COLO668 (cell line): ENCODE results near the gene MAP3K9.
A peak's percentile ranks its signal among the peaks of the same experiment; 100 is the strongest.

Experiments used
- DNase-seq: peaks from one replicate; lab custom pipeline; 2025; ENCODE audit not compliant: unreplicated experiment; lab: John Stamatoyannopoulos, UW

MAP3K9 gene

GRCh38 chr14:70788898-70789297 is 20.4 kb downstream of the MAP3K9 start:
- DNase-seq, result no peak

- DNase-seq, result no peak
These were observed 23.8 kb downstream of the MAP3K9 start for GRCh38 chr14:70785556-70785955.

DNA sequence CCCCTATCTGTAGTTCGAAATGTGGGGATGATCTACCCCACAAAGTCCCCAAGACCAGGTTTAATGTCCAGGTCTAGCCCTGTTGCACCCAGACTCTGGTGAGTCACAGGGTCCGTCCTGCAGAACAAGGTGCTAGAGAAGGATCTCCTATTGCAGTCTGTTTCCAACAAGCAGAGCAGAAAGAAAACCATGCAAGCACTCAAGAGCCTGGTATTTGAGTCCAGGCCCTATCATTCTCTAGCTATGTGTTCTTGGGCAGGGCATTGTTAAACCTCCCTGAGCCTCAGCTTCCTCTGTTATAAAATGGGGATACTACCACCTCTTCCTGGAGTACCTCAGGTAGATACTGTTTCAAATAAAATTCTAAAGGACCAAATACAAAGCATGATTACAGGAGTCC is 24.4 kb downstream of the MAP3K9 start:
- no peak for DNase-seq

DNA sequence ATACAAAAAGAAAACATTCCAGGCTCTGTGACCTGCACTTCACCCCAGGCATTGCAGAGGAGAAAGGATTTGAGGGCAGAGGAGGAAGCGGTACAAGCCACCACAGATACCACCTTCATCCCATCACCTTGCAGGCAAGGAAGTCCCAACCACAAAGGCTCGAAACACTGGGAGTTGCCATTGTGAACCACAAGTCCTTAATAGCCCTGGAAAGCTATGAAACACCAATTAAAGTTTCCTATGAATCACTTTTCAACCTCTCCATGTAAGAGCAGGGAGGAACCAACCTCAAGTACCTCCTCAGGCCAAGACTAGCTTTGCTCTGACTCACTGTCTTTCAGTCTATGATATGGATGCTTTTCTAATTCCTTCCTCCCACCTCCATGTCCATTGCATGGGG is 27.0 kb downstream of the MAP3K9 start:
- no peak for DNase-seq

DNA sequence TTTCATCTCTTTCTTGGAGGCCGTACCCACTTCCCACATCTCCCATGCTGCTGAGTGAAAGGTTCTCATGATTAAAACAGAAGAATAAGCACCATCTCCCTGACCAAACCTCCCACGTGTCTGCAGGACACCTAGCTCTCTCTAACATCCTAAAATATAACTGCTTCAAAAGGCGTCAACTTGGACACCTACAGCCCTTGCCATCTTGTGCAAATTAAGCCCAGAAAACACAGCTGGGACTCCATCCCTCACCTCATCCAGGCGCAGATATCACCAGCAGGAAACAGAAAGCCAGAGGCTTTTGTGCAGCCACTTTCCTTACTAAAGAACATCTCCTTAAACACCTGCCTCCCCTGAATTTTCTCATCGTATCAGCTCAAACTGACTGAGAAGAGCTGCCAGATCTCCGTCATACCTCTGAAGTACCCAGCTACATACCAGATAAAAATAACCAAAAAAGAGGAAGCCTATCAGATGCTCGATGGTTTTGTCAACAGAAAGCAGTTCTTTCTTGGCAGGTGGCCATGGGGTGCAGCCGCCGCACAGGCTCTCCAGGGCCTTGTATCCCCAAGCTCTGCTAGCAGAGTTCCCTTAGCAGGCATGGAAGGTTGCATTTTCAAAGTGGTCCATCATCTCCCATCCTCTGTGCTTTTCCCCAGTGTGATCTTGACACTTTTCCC is 28.8 kb downstream of the MAP3K9 start:
- no peak for DNase-seq

GRCh38 chr14:70779667-70780066 is 29.6 kb downstream of the MAP3K9 start:
- DNase-seq, result no peak

DNA sequence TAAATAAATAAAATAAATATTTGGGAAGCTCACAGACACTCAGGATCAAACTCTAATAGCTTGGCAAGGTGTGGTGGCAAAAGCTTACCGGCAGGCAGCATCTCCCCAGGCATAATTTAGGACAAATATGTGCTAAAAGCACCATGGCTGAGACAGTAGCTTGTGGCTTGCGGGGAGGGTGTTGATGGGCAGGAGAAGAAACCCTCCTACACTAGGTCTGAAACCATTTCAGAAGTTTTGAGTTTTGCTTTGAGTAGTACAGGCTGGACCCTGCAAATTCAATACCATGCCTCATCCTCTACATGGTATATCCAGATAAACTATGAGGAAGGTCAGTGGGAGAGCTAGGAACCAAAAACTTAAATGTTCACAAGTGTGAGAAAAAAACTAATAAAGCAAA is 33.1 kb downstream of the MAP3K9 start:
- DNase-seq, result no peak

- no peak for DNase-seq
These were observed 36.0 kb downstream of the MAP3K9 start for GRCh38 chr14:70773182-70773862.

DNA sequence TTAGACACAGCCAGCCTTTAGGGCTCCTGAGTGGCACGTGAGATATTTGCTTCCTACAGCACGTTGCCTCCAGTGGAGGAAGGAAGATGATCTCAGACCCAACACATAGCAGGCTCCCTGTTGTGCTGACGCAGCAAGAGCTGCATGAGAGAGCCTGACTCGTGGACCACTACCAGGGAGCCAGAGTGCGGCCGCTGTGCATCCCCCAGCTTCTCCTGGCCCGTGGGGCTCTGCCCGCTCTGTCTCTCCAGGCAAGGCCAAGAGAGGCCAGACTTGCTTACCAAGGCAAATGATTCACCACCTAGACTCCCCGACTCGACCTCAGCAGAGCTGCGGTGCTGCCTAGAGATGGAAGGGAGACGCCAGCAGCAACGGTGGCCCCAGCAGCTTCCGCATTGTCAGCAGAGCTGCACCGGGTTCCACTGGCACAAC is 37.5 kb downstream of the MAP3K9 start:
- no peak for DNase-seq

GRCh38 chr14:70770490-70770889 is 38.8 kb downstream of the MAP3K9 start:
- no peak for DNase-seq

DNA sequence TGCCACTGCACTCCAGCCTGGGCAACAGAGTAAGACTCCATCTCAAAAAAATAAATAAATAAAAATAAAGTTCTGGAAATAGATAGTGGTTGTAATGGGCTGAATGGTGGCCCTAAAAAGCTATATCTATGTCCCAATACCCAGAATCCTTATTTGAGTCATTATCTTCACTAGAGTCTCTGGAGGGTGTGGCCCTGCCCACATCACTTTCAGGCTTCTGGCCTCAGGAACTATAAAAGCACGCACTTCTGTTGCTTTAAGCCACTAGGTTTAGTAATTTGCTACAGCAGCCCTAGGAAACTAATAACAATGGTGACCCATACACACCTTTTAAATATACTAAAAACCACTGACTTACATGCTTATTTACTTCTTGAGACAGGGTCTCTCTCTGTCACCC is 49.9 kb downstream of the MAP3K9 start:
- DNase-seq, result no peak

DNA sequence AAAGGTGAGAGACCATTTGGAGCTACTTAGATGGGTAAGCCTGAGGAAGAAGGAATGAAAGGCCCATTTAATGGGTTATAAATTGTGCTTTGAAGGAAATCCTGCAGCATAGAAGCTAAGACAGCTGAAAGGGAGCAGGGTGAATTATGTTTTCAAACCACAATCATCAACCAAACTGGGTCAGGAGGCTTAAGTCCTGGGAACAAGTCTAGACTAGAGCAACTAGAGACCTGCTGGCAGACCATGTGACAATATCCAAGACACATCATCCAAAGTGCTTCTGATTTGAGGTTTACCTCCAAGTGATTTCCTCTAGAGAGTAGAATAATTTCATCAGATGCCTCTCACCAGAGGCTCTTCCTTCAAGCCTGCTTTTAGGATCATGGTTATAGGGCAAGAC is 53.7 kb downstream of the MAP3K9 start:
- DNase-seq, result no peak

DNA sequence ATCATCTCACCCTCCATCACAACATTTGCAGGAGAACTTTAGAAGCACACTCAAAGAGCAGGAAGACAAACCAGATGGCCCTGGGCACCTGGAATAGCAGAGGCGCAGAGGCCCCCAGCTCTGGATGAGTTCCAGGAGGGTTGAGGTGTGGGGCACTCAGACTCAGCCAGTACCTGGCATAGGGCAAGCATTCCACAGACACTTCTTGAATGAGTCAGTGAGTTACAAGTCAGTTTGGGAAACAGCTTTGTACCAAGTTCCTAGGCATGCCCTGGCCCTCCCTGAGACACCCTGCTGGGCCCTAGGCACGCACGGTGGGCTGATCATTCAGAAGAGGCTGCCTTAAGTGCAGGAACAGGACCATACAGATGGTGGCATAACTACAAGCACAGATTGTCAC is 54.3 kb downstream of the MAP3K9 start:
- no peak for DNase-seq

DNA sequence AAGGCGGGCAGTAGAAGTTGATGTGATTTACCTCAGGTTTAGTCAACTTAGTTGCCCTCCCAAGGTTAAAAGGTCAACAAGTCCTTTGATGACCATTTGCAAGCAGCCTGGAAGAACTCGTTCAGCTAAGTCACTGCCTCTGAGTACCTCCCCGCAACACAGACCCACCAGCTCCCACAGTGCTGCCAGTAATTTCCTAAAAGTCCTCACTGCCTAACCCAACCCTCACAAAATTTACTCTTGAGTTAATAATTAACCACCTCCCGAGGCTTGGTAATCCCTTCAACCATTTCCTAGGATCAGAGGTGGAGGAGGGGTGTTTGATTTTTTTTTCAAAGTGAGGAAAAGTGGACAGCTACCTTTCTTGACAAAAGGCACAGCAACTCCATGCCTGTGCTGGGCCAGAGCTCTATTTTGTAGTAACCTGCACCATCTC is 55.8 kb downstream of the MAP3K9 start:
- peak; percentile 44 for DNase-seq

- no peak for DNase-seq
These were observed 60.9 kb downstream of the MAP3K9 start for GRCh38 chr14:70748422-70748821.

- DNase-seq, result no peak
These were observed 64.7 kb downstream of the MAP3K9 start for GRCh38 chr14:70744641-70745040.

DNA sequence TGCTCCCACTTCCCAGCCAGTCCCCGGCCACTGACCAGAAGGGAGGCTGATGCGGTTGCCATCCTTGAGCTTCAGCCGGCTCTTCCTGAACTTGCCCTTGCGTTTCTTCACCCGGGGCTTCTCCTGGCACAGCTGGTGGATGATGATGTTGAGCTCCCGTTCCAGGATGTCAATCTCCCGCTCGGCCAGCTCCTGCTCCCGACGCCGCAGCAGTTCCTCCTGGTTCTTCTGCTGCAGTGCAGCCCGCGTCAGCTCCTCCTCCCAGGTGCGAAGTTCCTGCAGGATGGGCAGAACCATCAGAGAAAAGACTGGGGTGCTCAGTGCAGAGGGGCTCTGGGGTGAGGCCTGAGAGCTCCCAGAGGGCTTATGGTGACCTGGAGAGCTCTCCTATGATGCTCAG is 67.0 kb downstream of the MAP3K9 start:
- DNase-seq, result no peak

DNA sequence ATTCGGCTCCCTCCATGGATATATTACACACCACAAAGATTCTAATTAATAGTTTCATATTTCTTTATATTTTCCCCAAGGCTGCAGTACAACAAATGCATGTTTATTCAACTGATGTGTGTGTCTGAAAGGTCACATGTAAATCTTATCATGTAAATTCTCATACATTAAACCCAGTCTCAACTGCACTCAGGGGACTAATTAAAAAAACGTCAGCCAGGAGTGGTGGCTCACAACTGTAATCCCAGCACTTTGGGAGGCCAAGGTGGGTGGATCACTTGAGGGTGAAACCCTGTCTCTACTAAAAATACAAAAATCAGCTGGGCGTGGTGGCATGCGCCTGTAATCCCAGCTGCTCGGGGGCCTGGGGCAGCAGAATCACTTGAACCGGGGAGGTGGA is 67.8 kb downstream of the MAP3K9 start:
- DNase-seq, result no peak

- DNase-seq, result peak; percentile 27
These were observed 74.3 kb downstream of the MAP3K9 start for GRCh38 chr14:70735043-70735442.

DNA sequence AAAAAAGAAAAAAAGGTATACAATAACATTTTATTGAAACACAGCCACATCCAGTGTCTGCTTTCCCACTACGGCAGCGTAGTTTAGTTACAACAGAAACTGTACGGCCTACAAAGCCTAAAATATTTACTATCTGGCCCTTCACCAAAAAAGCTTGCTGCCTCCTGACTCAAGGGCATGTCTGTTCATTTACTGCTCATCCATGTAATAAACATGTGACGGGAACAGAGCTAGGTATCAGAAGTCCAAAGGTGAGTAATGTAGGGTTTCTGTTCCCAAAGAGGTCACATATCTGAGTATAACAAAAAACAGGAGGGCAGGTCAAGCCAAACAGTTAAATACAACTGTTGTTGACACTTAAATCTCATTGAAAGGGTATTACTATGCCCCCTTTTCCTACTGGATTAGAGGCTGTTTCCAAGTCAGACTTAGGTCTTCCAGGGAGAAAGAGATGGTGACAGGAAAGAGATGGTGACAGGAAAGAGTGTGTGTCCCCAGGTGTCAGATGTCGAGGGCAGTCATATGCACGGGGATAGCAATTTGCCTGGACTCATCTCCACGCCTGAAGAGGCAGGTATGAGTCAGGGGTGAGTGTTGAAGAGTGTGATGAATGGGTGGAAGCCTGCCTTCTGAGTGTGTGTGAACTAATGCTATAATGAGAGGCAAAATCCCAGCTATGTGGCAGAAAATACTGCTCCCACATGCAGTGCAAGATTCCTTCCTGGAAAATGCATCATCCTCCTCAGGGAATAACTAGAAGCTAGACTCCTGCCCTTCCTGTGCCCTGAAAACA is 77.7 kb downstream of the MAP3K9 start:
- DNase-seq, result no peak

DNA sequence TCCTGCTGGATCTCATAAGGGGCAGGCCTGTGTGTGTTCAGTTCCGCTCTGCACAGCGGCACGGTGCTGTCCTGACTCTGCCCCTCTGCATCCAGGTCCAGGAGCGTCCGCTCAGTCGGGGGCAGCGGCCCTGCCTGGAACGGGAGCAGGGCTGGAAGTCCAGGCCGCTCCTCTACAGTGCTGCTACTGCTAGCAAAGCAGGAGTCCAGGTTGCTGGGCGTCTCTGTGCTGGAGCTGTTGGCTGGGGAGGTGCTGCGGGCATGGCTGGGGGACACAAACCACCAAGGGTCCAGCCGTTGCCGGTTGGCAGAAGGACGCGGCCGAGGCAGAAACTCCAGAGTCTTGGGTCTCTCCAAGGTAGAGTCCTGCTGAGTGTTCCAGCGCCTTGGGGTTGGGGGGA is 78.9 kb downstream of the MAP3K9 start:
- no peak for DNase-seq
